HG03439 (cell line): ENCODE results near the gene SLC8A1.

Experiments used
- ATAC-seq: cut with Tn5 transposase; IDR thresholded peaks from one replicate; pipeline ENCODE4 v1.9.1; 2021; ENCODE audit warnings: mild to moderate bottlenecking, moderate library complexity; ENCODE audit not compliant: unreplicated experiment

SLC8A1 gene

DNA sequence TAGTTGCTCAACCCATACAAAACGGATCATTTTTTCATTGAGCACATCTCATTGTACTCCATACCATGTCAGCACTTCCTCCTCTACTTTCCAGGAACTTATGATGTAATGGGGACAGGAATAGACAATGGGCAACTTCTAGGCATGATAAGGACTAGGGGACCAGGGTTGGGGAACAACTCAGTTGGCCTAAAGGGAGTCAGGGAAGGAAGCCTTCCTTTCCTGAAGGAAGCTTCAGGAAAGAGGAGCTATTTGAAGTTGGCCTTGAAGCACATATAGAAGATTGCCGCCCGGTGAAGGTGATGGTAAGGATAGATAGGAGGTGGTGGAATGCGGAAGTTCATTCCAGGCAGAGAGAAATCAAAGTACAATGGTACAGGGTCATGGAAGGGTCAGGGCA lies 283.9 kb downstream of the SLC8A1 start:
- no peak for ATAC-seq

DNA sequence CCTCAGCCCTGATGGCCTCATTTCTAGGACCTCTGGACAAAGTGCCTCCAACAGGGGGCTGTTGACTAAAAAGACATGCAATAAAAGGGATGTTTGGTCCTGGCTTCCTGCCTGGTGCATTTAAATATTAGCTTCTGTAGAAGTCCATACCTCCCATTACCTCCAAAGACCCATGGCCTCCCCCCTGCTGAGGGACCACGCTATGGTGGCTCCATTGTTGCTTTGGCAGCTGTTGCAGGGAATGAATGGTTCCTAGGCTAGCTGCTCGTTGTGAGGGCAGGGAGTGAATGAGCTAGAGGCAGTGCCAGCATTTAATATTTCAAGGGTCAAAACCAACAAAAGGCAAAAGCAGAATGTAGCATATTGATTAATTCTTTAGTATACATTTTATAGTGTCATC lies 285.9 kb downstream of the SLC8A1 start:
- ATAC-seq: no peak

GRCh38 chr2:40165509-40165844 lies 286.4 kb downstream of the SLC8A1 start:
- ATAC-seq: no peak

DNA sequence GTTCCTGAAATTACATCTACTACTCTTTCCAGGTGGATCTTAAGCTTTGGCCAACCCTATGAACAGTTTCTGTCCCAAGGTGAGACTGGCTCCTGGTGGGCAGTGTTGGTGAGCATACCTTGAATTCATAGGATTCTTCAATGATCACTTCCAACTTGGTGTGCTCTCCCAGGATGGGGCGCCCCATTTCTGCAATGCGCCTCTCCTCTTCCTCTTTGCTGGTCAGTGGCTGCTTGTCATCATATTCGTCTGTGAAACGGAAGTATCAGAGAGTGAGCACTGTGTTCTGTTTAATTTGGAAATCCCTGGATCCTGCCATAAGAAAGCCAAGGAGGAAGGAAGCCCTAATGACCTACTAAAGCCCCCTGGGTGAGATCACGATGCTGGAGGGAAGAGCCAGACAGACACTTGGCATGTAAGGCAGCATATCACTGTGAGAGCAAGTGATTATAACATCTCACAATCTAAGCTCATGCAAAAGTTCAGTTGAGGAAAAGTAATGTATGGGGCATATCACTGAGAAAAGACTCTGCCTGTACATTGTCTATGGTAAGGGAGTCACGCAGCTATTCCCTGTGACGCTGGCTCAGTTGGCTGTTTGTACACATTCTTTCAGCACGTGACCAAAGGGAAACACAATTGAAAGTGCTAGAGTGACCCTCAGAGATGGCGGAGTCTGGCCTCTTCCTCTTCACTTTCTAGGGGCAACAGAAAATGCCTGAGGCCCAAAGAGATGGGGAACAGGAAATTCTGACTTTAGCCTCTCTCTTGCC lies 287.0 kb downstream of the SLC8A1 start:
- ATAC-seq: no peak

- ATAC-seq: no peak
Measured at GRCh38 chr2:40161986-40162385, 289.9 kb downstream of the SLC8A1 start.

- ATAC-seq: no peak
Measured at GRCh38 chr2:40160751-40161218, 291.1 kb downstream of the SLC8A1 start.

- no peak for ATAC-seq
Measured at GRCh38 chr2:40159333-40159732, 292.6 kb downstream of the SLC8A1 start.

DNA sequence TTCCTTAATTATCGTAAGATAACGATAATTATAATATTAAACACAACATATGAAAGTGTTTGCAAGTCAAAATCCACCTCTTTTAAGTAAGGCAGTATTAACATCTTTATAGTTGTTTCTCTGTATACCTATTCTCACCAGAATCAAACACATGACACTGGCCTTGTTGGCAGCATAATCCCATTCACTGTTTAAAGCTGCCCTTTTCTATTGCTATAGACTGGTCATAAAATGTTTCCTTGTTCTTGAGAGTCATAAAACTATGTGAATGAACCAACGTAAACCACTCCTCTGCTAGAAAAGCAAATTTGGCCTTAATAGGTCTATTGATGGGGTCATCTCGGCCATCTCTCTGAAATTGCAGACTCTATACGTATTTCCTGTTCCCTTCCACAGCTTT lies 293.1 kb downstream of the SLC8A1 start:
- ATAC-seq: no peak

DNA sequence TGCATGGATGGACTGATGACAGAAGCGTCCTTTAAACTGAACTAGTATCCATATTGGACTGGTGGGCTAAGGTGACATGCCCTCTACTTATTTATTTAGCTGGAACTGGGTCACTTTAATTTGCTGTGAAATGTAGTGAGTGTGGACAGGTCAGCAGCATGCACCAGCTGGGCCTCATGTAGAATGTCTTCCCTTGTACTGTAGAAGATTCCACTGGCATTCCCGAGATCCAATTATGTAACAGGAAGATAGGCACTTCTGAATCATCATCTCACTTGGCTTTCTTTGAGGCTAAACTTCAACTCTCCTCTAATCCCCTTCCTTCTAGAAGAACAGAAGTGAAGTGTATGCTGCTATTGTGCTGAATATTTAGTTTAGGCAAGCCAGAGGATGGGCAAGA lies 296.2 kb downstream of the SLC8A1 start:
- ATAC-seq: no peak

DNA sequence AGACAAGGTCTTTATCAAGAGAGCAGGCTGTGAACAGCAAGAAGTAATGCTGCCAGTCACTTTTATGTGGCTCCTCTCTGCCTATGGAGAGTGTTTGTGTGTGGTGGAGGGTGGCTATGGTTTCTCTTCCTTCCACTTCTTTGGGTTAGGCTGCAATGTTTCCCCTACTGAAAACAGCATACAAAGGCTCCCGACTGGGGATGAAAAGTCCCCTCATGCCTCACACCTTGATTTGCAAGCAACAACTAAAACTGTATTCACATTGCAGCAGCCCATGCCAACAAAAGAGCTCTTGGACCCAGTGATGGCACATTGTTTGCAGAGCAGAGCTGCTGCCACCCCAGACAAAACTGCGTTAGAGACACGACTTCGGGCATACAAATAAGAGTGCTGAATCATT lies 301.6 kb downstream of the SLC8A1 start:
- ATAC-seq: no peak

DNA sequence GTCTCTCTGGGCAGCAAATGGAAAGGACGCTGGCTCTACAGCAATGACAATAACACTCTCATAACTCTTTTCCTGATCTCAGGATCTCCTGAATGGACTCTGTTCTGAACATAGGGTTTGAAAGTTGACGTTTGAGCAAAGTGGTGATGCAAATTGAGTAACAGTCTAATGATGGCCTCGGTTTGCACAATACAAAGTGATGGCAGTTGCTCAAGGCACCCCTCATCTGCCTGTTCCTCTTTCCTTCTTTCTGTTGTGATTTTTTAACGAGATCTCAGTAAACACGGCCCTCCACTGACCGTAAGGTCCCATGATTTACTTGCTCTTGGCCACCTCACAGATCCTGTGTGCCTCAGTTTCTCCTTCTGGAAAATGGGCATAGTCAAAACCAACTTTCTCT lies 303.6 kb downstream of the SLC8A1 start:
- no peak for ATAC-seq

- ATAC-seq: no peak
Measured at GRCh38 chr2:40147360-40147759, 304.5 kb downstream of the SLC8A1 start.

- no peak for ATAC-seq
Measured at GRCh38 chr2:40144022-40144421, 307.9 kb downstream of the SLC8A1 start.

DNA sequence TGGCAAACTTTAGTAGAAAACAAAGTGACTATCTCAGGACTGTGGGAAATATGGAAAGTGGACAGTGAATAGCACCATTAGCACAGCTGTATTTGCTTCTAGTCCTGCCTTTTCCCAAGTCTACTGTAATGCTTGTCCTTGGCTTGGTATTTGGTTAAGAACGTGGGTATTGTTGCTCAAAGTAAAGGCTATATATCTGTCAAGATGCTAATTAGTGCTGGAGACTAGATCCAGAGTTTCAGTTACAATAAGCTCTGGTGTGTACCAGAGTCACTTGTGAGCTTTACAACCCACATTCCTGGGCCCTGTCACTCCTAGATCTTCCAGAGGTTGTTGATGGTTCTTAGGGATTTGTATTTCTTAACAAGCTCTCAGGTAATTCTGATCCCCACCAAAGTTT lies 313.6 kb downstream of the SLC8A1 start:
- no peak for ATAC-seq

GRCh38 chr2:40131081-40131704 lies 320.7 kb downstream of the SLC8A1 start:
- ATAC-seq: no peak

- no peak for ATAC-seq
Measured at GRCh38 chr2:40130251-40130994, 321.5 kb downstream of the SLC8A1 start.

DNA sequence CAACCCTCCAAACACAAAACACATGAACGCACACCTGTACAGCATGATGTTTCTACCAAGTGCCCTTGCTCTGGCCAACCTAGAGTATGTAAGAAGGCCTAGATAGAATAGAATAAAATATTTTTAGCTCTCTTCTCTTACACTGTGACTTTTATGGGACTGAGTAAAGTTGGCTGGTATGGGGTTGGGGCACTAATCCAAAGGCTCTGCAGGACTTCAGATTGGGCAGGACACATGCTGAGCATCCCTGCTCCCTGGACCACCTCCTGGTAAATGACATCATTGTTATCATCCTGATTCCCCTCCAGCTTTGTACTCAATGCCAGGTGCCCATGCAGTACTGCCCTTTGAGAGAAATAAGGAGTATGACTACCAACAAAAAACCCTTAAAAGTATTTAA lies 322.2 kb downstream of the SLC8A1 start:
- ATAC-seq: no peak

GRCh38 chr2:40128796-40129195 lies 323.1 kb downstream of the SLC8A1 start:
- ATAC-seq: no peak

DNA sequence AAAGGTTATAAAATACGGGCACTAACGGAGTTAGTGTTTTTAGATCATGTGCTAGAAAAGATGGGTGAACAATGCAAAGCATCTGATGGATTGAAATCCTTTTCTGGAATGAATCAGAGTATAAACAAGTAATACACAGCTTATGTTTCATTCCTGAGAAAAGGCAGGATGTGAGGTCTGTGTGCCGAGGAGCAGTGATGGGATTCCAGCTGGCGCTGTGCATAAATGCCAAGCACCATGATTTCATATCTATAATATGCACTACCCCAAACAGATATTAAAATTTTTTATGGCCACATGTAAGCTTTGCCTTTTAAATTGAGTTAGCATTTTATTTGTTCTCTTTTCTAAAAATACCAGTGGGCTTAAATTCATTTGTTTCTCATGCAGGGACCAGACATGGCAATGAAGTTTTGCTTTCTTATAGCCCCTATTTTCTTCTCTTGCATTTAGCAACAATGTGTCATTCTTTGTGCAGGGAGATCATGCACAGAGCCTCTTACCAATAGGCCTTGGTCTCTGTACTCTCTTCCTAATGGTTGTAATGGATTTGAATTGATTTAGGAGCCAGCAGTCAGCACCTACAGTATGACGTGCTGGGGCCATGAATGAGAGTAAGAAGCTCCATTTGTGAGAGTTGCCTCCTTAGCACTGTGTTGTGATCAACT lies 323.9 kb downstream of the SLC8A1 start:
- ATAC-seq: no peak

DNA sequence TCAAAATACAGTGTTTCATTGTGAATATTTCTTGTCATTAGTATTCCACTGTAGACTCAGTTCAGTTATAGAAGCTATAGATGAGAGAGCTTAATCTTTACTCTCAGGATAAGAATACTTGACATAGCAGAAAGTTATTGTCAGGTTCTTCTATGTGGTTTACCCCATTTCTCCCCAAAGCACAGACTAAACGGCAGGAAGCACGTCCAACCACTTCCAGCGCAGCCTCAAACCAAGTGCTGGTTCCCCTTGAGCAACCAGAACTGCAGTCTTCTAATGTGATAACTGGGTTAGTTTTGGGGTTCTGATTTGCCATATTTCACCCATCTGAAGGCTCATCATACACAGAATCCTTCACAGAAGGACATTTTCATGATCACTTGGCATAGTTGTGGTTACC lies 324.7 kb downstream of the SLC8A1 start:
- ATAC-seq: no peak

- ATAC-seq: no peak
Measured at GRCh38 chr2:40126006-40126405, 325.9 kb downstream of the SLC8A1 start.
